Measurements from ENCODE around the gene ETV3L.

The ETV3L gene

DNA sequence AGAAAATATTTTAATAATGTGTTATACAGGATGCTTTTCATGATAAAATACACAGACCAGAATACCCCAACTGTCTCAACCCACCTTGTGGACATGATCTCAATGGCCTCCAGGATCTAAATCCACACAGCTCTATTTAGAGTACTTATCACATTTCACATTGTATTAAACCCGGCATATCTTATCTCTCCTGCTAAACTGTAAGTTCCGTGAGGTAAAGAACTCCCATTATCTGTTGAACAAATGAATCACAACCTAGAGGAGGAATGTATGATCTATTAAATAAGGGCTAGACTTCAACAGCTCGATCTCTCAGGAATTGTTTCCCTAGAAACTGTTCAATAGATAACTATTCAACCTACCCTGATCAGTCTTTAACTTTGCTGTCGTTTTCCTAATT is 31.7 kb upstream of the ETV3L start:
- DNase-seq = no peak

DNA sequence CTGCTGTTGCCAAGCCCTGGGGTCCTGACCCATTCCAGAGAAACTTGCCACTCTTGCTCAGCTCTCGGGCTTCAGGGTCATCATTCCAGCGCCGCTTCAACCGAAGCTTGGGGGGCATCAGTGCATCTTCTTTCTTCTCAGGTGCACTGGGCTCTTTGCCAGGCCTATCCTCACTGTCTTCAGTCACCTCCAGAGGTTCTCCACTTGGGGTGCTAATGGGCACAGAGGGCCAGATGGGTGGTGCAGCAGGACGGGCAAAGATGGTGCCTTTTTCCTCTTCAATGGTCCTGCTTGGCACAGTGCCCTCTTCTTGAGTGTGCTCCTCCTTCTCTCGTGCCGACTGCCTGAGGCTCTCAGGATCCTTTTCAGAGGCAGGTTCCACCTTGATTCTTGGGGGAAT is 25.2 kb upstream of the ETV3L start:
- DNase-seq = no peak

DNA sequence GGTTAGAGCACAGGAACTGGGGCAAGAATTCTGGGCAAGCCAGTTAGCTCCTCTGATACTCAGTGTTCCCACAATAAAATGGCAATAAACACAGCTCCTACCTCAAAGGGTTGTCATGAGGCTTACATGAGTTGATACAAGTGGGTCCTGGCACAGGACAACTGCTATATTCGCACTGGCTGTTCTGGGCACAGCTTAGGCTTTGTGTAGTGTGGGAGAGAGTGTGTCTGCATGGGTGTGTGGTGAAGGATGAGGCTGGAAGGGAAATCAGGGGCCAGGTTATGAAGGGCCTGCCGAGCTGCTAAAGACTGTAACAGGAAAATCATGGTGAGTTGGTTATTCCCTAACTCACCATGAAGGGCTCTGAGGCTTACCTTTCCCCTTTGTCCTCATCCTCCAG is 19.8 kb upstream of the ETV3L start:
- no peak for DNase-seq

DNA sequence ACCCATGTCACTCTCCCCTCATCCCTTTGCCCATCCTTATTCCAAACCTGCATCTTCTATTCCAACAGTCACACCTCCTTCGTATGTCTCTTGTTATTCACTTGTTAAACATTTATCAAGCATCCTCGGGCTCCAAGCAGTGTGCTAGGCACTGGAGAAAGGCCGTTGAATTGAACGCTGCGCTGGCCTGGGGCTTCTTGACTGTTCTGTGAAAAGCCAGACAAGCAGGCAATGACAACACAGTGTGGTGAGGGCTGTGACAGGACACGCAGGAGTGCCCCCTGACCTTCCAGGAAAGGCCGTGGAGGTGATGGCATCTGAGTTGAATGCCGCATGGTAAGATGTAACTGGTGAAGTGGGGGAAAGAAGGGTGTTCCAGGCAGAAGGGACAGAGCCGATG is 19.4 kb upstream of the ETV3L start:
- no peak for DNase-seq

DNA sequence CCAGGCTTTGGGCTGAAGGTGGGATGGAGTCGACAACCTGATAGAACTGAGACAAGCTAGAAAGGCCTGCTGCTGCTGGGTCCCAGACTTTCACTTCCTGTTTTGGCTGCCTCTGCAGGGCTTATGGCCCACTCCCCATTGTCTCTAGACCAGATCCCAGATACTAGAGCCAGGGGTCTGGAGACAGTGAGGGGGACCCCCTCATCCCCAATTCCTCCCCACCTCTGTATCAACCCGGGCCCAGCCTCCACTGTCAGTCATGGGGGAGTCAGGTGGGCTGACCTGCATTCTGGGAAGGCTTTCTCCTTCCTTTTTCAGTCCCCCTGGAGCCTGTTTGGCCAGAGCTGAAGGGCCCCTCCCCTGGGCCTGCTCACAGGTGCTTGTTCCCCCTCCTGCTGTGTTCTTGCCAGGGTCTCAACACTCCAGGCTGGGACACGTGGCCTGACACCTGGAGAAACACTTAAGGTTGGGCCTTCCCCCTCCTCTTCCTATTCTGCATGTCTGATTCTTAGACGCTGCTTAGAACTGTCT is 18.0 kb upstream of the ETV3L start:
- no peak for DNase-seq

DNA sequence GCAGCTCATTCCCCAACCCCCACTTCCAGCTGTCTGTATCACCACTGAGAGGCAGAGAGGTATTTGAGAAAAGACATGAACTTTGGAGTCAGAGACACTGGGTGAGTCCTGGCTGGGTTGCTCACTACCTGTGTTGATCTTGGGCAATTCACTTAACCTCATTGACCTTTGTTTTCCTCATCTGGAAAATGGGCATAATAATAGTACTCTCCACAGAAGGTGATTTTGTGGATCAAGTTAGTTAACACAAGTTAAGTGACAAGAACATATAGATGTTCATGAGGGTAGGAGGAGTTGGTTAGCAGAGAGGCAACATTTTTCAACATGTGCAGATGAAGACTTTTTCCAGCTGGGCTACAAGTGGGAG is 17.1 kb upstream of the ETV3L start:
- no peak for DNase-seq

DNA sequence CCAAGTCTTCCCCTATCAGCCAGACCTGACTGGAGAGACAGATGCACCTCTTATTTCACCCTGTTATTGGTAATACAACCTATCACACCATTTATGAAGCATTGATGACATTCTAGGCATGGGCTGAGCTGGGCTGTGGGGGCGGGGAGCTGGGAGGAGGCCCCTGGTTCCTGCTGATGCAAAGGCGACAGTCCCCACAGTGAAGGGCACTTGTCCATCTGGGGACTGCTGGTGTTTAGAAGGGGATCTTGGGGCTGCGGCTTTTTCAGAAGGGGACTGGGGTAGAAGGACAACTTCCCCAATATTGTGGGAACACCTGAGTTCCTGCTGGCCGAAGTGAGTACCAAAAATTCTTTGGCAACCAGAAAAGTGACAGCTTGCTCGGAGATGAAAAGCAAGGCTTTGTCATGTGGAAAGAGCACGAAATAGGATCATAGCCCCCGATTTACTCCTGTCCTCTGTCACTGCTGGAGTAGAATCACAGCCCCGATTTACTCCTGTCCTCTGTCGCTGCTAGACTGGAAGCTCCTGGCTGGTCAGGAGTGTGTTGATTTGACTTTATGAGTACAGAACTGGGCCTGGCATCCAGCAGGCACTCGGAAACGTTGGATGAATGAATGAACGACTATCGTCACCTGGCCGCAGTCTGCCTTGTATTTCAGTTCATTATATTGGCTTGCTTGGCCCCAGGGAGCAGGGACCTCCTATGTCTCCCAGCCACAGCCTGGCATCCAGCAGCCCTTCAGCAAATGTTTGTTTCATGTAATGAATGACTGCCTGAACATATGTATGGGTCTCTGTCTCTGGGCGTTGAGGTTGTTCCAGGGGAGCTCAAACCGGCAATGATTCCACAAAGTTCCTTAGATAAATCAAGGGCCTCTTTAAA is 16.5 kb upstream of the ETV3L start:
- no peak for DNase-seq

DNA sequence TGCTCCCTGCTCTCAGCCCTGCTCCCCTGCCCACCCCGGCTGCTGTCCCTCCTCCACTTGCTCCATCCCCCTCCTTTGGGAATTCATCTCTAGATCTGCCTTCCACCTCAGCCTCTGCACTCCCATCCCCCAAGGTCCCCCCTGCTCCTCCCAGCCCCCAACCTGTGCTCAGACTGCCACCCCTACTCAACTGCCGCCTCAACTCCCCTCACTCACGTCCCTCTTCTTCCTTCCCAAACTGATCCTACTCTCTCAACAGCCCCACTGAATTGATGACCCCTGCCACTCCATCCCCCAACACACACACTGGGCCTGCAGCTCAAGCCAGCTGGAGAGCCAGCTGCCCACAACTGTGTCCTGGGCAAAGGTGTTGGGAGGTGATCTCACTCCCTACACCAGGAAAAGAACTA is 15.8 kb upstream of the ETV3L start:
- DNase-seq = no peak

DNA sequence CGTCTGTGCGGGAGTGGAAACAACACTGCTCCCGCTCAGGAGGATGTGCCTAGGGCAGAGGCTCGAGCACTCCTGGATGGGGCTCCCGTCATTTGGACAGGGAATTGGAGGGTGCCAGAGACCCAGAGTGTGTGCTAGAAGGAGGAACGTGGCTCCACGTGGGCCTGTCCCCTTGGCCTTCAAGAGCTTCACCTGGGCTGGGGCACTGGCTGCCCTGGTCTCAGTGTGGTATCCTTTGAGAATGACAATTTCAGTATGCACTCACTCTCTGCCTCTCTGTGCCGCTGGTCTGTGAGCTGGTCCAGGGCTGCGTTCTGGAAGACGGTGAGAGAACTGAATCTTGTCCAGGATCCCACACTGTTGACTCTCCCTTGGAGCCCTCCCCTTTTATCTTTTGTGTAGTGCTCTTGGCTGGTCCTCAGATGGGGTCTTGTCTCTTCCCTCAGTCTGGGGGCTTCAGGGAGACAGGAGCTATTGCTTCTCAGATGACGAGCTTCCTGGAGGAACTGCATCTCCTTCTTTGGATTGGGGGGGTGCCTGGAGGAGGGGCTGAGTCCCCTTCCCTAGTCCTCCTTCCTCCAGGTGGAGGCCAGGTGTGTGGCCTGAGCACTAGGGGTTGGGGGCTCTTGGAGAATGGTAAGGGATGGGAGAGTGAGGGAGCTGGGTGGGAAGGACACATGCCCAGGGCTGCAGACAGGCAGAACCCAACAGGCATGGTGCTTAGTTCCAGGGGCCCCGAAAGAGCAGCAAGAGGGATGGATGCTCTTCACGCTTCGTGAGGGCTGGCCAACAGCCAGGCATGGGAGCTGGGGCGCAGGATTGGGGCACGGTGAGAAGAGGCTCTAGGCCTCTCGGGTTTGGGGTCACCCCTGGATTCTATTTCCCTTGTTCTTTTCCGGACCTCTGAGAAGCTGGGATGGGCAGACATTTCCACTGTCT is 14.8 kb upstream of the ETV3L start:
- DNase-seq = no peak

DNA sequence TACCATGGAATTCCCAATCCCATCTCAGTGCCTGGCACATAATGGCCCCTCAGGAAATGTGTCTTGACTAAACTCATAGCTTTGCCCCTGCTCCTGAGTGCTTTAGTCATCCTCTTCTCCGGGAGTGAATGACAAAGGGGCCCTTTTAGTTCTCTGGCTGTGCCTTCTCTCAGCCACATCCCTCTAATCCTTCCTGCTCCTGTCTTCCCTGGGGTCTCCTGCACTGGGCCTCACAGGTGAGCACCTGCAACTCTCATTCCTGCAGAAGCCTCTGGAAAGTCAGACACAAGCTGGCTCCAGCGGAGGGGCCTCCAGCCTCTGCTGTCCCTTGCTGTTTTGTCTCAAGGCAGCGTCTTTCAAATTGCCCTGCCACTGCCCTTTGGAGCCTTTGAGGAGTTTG is 14.0 kb upstream of the ETV3L start:
- DNase-seq = no peak

DNA sequence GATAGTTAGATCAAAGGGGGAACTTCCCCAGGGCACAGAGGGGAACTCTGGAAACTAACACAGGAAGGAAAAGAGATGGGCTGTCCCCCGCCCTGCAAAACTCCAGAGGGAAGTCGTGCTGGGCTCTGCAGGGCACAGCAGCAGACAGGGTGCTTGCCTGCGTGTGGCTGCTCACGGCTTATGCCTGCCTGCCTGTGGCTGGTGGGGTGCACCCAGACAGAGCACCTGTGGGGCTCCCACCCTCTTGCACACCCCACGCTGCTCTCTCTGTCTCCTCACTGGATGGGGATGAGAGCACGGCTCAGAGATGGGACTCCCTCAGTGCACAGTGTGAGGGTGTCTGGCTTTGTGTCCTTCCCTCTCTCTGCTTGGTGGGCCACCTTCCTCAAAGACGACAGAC is 13.5 kb upstream of the ETV3L start:
- no peak for DNase-seq

DNA sequence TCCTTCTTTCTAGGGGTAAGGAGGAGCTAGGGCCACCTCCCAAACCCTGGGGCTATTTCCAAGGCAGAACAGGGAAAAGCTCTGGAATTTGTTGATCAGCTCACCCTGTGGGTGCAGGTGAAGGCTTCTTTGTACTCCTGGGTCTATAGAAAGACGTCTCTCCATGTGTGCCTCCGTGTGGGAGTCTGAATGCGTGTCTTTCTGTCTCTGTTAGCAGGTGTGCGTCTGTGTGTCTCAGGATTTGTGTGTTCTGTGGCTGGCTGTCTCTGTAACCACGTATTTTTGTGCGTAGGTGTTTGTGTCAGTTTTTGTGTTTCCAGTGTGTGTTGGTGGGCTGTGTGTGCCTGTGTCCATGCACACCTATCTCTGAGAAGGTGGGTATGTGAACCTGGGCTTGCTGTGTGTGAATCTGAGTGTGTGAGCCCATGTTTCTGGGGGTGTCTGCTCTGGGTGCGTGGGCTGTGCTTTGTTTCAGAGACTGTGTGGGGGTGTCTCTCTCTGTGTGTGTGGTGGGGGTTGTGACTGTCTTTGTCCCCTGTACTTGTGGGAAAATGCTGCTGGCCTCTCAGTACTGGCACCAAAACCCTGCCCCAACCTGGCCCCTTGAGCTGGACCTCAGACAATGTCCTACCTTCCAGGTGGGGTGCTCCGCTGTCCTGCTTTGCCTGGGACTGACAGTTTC is 12.7 kb upstream of the ETV3L start:
- DNase-seq = no peak

DNA sequence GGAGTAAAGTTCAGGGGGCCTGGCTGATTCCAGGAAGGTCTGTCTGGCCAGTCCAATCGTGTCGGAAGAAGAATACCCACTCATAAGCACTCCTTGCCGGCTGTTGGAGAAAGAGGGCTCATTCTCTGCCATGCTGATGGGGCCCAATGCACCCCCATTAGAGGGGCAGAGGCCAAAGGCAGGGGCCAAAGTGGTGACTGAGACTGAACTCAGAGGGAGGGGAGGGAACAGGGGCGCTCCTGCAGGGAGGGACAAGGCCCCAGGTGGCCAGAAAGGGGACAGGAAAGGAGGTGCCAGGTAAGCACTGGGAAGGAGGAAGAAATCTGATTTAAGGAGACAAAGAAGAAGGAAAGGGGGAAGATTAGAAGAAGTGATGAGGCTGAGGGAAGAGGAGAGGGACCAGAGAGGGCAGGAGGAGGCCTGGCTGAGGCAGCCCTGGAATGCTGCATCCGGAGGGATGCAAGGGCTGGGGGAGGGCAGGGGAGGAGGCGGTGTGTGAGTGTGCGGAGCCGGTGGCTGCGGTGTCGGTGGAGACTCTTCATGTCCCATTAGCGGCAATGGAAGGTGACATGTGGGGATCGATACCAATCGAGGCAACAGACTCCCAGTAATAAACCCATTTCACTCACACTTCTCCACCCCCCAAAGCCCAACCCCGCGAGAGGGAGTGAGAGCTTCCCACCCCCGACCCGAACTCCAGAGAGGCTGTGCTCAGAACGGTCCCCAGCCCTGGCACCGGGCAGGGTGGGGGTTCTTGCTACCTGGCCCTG is 12.0 kb upstream of the ETV3L start:
- DNase-seq = no peak

DNA sequence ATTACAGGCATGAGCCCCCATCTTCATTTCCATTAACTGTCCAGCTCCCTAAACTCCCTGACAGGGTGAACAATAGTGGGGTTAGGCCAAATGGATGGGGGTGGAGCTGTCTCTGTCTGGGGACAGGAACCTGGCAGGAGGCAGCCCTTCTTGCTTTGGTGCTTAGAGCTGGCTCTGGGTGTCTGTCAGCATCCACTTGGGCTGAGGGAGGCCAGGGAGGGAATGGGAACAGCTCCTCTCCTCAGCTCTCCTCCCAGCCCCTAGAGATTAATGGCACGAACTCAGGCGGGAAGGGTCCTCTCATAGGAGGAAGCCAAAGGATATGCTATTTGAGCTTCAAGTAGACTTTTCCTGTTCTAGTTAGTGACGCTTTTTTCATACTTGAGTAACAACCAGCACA is 11.1 kb upstream of the ETV3L start:
- DNase-seq = no peak

DNA sequence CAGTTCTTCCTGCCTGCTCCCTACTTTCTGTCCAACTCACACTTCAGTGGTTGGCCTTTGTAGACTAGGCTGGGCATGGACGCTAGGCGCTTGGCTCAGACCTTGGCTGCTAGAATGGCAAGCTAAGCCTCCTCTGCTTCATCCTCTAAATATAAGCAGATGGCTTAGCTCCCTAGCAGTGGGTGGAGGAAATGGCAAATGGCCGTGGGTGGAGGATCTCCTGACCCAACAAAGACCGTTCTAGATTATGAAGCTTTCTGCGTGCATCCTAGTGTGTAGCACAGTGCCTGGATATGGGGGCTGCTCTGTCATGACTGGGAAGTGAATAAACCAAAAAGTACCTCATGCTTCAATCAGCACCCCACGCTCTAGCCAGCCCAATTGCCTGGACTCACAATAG is 10.4 kb upstream of the ETV3L start:
- no peak for DNase-seq

DNA sequence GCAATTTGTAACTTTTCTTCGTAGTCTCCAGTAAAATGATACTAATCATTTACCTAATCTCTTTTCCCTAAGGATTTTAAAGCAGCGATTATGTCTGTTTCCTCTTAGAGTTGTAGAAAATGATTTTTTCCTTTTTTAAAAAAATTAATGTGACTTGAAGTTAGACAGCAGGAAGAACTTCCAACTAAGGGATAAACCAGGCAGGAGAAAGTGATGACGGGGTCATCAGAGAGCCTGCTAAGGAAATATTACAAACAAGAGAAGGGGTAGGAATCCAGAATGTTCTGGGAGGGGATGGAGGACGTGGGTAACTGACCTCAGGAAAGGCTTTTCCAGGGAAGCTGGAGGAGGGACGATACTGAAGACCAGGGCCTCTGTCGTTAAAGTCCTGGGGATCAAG is 8.8 kb upstream of the ETV3L start:
- no peak for DNase-seq

DNA sequence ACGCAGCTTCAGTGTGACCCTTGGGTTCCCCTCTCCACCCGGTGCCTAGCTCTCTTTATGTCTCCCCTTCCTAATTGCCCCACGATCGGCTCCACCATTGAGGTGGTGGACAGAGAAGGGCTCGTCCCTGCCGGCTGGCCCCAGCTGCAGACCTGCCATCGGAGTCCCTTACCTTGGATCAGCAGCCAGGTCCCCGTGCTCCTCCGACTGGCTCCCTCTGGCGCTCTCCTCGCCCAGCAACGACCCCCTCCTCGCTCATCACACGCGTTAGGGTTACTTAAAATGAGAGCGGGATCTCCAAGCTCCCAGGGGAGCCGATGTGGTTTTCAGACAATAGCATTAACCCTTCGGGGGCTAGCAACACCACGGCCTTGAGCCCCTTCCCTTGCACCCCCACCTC is 8.1 kb upstream of the ETV3L start:
- no peak for DNase-seq

DNA sequence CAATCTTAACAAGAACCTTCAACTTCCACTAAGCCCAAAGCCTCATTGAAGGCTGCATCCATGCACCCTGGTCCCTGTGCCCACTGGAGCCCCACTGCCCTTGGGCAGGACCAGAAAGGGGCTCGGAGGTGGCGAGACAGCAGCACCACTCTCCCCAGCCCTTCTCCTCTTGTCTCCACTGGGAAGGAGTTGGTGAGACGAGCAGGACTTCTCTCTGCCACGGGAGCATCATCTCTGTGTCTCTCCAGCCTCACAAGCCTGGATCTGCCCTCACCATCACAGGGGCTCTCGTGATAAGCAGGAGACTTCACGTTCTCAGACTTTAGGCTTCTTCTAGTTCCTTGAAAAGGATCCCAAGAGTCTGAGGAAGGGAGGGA is 7.2 kb upstream of the ETV3L start:
- no peak for DNase-seq

DNA sequence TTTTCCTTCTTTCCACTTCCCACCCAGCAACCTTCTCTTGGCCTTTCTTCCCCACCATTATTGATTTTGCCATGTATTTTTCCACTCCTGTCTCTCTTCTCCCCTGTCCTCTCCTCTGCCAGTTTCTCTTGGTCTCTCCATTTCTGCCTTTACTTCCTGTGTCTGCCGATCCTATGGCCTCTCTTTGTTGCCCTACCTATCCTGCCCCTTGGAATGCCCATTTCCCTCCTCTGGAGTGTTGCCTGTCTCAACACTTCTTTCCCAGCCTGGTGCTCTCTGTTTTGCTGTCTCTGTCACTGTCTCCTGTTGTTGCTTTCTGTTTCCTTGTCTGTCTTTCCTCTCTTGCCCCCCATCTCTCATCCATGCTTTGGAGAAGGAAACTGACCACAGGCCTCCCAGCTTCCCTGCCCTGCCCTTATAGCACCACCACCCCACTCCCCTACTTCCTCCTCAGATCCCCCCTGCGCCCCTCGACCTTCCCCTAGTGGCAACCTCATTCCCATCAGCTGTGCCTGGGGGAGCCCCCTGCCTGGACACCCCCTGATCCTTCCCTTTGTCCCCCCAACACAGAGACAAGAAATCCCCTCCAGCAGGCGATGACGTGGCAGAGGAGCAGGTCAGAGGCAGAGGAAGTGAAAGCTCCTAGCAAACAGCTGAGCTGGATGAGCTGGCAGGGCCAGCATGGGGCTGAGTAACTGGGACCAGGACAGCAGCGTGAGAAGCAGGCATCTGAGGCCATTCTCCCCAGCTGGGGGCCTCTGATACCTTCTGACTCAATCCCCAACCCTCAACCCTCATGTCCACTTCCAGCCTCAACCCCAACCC is 6.6 kb upstream of the ETV3L start:
- DNase-seq = peak; percentile 51

DNA sequence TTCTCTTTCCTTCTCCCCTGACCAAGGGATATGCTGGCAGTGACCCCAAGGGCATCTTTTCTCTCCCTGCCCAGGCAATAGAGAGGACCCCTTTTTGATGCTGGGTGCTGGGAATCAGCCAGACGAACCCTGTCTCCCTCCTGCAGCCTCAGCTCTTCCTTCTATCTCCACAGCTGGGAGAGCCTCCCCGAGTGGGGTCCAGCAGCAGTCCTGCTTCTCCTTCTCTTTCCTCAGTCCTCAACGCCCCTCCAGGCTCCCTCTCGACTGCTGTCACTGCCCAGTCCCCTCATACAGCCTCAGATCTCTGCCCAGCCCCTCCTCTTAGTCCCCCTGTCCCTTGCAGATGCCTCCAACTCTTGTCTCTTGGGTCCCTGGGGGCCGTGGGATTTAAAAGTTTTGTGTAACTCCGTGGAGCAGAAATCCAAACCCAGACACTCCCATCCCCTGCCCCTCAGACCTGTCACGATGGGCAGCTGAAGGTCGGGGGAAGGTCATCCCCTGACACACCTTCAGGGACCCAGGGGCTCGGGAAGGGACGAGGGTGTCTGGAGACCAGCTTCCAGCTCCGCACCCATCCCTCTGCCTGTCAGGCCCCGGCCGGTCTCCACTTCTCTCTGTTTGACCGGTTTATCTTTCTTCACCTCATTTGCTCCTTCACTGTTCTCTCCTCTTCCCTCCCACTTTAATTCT is 5.8 kb upstream of the ETV3L start:
- DNase-seq = no peak
